NCI-H146 (cell line): Measurements from ENCODE around the gene FAM228A.

Source experiments
- DNase-seq: peaks from one replicate; lab custom pipeline; 2025; lab: John Stamatoyannopoulos, UW

Gene FAM228A

GRCh38 chr2:24225499-24226242 lies 50.8 kb downstream of the FAM228A start:
- no peak for DNase-seq

DNA sequence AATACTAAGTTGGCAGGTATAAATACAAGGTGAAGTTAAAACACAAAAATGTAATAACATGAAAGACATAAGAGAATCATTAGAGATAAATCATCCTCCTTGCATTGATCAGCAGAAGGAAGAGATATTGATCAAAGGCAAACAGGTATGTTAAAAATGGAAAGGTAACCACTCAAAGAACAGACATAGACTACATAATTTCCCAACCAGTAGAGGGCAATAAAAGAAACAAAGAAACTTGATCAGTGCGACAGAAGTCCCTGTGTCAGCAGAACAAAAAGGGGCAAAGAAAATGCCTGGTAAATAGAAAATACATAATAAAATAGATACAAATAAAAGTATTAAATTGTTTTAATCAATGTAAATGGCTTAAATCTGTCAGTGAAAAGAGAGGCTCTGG lies 53.6 kb downstream of the FAM228A start:
- DNase-seq, result peak; percentile 38

DNA sequence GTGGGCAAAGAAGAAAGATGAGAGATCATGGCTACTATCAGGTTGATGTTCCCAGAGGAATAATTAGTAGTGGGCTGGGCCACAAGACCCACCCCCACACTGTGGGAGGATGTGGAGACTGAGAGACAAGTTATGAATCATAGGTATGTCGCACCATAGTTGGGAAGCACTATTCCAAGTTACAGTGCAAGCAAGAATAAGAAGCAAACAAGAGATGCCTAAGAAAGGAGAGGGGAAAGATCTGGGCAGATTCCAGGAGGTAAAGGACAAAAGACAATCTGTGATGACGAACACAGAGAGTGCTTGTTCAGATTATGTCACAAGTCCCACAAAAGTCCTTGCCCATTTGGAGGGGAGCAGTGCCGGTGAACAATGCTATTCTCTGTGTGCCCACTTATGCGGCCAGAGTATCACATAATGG lies 56.6 kb downstream of the FAM228A start:
- DNase-seq, result no peak

DNA sequence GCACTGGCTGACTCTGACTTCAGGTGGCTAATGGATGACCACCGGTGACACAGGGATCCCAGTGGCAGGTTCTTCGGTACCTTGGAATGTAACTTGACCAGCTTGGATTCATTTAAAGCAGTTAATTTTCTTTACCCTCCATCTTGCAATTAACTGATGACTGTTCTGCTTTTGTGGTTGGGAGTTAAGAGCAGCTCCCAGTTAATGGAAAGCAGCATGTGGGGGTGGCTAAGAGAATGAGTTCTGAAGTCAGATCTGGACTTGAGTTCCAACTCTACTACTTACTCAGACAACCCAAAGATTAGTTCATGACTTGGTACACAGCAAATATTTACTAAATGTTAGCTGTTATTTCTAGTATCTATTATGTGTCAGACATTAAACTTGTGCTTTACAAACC lies 58.5 kb downstream of the FAM228A start:
- no peak for DNase-seq

DNA sequence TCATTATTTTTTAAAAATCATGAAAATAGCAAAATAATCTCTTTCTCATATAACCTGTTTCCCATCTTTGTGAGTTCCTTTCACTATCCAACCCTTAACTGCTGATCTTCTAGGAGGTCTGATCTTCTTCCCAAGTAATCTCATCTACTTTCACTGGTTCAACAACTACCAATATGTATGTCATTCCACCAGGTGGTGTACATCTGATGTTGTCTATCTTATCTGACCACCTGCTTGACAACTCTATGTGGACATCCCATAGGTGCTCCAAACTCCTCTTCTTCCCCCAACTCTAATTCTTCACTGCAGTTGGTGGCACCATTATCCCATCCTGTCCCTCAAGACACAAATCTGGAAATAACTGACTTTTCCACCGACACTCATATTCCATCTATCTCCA lies 62.5 kb downstream of the FAM228A start:
- DNase-seq, result no peak

GRCh38 chr2:24238158-24238557 lies 63.3 kb downstream of the FAM228A start:
- DNase-seq, result peak; percentile 84

GRCh38 chr2:24239553-24239952 lies 64.7 kb downstream of the FAM228A start:
- DNase-seq, result no peak
